HG02678 (cell line): ENCODE data around the gene SEPHS1.
A peak's percentile ranks its signal among the peaks of the same experiment; 100 is the strongest.
"Not testable (repeated sequence)": the region's sequence is repeated elsewhere in the genome, so short reads cannot be mapped to it uniquely, and the experiment has no call there.

Experiments used
- ATAC-seq: cut with Tn5 transposase; IDR thresholded peaks from one replicate; pipeline ENCODE4 v1.9.1; 2021; ENCODE audit warnings: mild to moderate bottlenecking, moderate library complexity; ENCODE audit not compliant: unreplicated experiment

Gene SEPHS1

DNA sequence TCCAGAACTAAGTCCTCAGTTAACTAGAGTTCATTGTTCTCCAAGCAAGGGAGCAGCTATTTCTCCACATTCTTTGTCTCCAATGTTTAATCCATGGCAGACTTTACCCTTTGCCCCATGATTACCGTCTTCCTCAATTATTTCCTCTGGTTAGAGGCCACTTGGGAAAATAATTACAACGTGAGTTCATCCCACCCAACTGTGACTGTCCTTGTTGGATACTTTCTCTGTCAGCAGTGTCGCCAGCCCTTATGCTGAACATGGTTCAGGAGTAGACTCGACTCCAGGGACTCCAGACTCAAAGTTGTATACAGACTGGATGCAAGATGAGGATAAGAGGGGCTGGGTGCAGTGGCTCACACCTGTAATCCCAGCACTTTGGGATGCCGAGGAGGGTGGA is 17.1 kb upstream of the SEPHS1 start:
- ATAC-seq, result no peak

DNA sequence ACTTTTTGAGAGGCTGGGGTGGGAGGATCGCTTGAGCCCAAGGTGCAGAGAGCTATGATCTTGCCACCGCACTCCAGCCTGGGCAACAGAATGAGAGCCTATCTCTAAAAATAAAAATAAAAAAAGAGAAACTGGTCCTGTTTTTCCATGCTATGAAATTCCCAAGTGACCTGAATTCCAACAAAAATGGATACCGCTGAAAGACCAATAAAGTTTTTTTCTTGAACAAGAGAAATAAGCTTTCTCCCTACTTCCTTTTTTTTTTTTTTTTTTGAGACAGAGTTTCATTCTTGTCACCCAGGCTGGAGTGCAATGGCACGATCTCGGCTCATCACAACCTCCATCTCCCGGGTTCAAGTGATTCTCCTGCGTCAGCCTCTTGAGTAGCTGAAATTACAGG is 12.5 kb upstream of the SEPHS1 start:
- no peak for ATAC-seq

DNA sequence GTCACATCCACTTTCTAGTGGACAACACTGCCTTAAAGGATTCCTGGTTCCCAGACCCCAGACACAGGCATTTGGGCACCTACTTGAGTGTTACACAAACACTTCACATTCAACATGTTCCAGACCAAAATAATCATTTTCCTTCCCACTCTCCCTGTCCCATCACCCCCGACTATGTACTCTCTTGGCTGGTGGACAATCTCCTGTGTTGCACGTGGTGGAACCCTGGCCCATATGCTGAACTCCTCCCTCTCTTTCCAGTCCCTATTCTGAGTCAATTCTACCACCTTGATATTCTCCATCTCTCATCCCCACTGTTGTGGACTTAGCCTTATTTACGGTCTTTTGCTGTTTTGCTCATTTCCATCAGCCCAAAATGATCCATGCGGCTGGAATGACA is 8.3 kb upstream of the SEPHS1 start:
- ATAC-seq, result no peak

DNA sequence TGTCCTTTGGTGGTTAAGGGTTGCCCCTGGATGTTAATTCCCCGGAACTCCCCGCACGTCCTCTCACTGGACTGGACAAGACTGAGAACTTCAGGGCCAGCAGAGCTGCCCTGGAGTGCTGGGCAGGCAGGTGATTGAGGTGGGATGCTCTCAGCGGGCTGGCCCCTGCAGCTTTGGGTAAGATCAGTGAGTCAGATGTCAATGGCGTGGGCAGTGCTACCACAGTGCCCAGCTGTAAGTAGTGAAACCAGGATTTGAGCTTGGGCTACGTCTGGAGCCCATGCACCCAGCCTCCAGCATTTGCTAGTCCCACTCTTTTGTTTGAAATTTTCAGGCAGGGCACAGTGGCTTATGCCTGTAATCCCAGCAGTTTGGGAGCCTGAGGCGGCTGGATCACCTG is 6.7 kb upstream of the SEPHS1 start:
- no peak for ATAC-seq

DNA sequence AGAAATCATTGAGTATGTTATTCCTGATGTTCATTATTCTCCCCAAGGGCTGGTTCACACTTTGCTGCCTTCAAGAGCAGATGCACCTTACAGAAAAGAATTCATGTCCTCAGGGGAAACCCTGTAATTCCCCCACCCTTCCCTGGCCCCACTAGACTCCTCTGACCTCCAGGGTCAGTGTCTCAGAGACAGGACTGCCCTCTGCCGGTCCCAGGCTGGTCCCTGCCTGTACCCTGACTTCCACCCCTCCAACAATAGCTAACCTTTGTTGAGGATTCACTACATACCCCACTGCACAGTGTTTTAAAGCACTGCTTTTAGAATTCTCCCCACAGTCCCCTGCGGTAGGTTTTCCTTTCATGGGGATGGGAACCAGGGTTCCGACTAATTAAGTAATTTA is 4.4 kb upstream of the SEPHS1 start:
- ATAC-seq, result no peak

DNA sequence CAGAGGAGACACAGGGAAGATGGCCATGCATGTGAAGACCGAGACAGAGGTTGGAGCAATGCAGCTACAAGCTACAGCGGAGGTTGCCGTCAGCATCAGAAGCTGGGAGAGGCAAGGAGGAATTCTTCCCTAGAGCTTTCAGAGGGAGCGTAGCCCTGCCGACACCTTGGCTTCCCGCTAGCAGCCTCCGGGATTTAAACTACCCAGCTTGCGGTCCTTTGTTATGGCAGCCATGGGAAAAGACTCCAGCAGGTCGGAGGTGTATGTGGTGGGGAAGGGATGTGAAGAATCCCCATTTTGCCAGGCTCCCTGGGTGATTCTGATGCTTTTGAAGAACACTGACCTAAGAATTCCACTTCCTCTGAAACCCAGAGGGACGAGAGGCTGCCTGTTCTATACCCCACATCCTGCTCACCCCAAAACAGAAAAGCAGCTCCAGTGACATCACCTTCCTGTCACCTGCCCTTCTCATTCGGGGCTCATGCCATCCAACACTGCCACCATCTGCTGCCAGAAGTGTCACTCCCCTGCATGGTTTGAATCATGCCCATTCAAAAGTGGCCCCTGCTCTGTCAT is 3.3 kb upstream of the SEPHS1 start:
- no peak for ATAC-seq

DNA sequence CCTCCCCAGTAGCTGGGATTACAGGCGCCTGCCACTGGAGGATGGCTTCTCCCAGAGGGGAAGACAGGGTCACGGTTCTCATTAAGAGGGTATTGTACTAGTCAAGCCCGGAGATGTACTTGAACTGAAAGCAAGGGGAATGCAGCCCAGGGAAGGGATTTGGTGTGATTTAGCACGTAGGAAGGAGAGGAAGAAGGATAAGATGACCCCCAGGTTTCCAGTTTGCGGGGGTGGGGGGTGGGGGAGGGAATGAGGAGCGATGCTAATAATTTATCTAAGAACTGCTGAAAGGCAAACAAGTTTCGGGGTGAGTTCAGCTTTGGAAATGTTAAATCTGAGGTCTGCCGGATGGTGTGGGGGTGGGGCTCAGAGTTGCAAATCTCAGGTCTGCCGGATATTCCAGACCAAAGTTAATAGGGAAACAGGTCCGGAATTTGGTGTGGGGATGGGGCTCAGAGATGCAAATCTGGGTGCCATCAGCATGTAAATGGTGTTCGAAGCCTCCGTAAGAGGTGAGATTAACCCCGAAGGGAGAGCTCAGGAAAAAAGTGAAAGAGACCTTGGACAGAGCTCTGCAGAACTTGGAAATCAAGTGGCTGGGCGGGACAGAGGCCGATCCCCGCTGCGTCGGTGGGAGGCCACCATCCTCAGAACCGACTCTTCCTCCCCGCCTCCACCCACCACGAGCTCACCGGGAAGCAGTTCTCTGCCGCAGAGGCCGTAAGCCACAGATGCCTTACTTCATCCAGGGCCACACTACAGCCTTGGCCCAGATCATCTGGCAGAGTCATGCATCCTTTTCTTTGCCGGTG is 1.6 kb upstream of the SEPHS1 start:
- ATAC-seq, result no peak

DNA sequence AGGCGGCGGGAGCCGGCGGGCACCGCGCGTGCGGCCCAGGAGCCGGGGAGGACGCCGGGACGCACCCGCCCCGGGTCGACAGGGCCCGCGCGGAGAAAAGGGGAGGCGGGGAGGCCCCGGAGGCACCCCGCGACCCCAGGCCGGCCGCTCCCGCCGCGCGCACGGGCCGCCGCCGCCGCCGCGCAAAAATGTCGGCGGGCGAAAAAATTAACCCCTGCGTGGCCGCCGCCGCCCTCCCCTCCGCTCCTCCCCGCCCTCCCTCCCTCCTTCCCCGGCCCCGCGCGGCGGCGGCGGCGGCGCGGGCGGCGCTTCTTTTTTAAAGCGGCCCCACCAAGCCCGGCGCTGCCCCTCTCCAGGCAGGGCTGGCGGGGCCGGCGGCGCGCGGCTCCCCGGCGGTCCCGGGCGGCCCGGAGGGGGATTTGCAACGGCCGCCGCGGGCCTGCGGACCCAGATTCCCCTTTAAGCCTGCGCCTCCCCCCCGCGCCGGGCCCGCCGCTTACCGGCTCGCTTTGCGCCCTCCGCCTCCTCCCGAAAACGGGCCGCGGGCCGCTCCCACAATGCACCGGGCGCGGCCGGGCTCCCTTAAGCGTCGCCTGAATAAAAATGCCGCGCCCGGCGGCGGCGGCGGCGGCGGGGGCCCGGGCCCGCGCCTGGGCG is 465 bp downstream of the SEPHS1 start:
- peak; percentile 60 for ATAC-seq

GRCh38 chr10:13347043-13347499 is 1.0 kb downstream of the SEPHS1 start:
- ATAC-seq, result peak; percentile 25

GRCh38 chr10:13346283-13347042 is 1.6 kb downstream of the SEPHS1 start:
- no peak for ATAC-seq

GRCh38 chr10:13340626-13341376 is 7.3 kb downstream of the SEPHS1 start:
- ATAC-seq, result peak; percentile 98

GRCh38 chr10:13340068-13340467 is 8.0 kb downstream of the SEPHS1 start:
- peak; percentile 13 for ATAC-seq

- no peak for ATAC-seq
Measured at GRCh38 chr10:13338390-13339110, 9.5 kb downstream of the SEPHS1 start.

- ATAC-seq, result no peak
Measured at GRCh38 chr10:13337827-13338196, 10.3 kb downstream of the SEPHS1 start.

DNA sequence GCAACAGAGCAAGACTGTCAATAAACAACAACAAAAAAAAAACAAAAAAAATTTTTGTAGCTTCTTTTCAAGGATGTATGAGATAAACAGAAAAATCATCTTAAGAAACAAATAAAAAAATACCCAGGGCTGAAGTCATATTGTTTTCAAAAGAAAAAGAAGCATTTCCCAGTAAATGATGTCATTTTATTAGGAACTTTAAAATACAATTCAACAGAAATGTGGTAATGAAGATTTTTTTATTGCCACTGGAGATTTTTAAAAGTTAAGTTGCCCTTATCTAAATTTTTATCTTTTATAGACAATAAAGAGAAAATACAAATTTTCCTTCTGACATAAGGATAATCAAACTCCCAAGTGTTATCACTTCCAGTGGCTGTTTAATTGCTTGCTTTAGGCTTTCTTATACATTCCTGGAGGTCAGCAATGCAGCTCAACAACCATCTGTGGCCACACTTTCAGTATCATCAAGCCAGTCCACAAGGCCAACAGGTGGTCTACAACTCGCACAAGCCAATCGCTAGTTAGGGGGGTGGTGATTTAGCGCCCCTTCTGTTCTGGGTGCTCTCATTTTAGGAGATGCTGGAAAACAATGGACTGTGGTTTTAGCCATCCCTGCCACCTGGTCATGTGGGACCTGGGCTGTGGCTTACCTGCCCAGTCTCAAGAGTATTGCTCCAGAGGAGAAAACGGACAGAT is 10.8 kb downstream of the SEPHS1 start:
- no peak for ATAC-seq

DNA sequence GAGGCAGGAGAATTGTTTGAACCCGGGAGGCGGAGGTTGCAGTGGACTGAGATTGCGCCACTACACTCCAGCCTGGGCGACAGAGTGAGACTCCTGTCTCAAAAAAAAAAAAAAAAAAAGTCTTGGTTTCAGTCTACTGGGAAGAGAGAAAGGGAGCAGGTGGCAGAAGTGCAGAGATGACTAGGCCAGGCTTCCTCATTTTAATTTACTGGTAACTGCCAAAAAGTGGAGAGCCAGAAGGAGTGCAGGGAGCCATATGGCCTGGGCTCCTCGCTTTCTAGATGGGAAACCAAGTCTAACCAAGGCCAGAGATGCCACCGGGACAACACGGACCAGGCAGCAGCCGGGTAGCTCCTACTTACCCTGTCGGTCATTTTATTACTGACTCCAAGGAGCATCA is 12.2 kb downstream of the SEPHS1 start:
- no peak for ATAC-seq

DNA sequence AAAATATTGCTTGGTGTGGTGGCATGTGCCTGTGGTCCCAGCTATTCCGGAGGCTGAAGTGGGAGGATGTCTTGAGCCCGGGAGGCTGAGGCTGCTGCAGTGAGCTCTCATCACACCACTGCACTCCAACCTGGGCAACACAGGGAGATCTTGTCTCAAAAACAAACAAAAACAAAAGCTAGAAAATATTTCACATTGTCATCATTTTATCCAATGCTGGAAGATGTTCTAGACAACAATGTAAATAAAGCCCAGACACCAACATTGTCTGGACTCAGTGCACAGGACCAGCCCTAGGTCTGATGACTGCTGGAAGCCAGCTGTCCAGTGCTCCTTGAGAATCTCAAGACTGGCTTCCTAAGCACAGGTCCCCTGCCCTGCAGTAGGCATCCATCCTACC is 13.5 kb downstream of the SEPHS1 start:
- ATAC-seq, result no peak

DNA sequence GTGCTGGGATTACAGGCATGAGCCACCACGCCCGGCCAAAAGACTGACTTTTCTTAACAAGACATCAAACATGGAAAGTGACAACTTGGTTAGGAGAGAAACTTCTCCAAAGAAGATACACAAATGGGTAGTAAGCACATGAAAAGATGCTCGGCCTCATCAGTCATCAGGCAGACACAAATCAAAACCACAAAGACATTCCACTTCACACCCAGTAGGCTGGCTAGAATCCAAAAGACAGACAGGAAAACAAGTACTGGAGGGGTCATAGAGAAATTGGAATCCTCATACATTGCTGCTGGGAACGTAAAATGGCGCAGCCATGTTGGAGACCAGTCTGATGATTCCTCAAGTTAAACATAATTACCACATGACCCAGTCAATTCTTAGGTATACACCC is 16.4 kb downstream of the SEPHS1 start:
- no peak for ATAC-seq

- not testable (repeated sequence) for ATAC-seq
Measured at GRCh38 chr10:13330980-13331379, 17.1 kb downstream of the SEPHS1 start.
